Measurements from ENCODE around the gene RAMAC.
"Not testable (repeated sequence)": the region's sequence is repeated elsewhere in the genome, so short reads cannot be mapped to it uniquely, and the experiment has no call there.

The RAMAC gene

GRCh38 chr15:83015361-83015760 is 29.4 kb downstream of the RAMAC start:
- DNase-seq: no peak

- peak; percentile 78 for DNase-seq
These were observed 30.9 kb downstream of the RAMAC start for GRCh38 chr15:83016906-83017305.

- peak; percentile 16 for DNase-seq
These were observed 32.4 kb downstream of the RAMAC start for GRCh38 chr15:83018436-83018835.

- no peak for DNase-seq
These were observed 44.0 kb downstream of the RAMAC start for GRCh38 chr15:83030021-83030420.

GRCh38 chr15:83031234-83031633 is 45.2 kb downstream of the RAMAC start:
- DNase-seq: not testable (repeated sequence)

- DNase-seq: no peak
These were observed 50.2 kb downstream of the RAMAC start for GRCh38 chr15:83036253-83036652.

- no peak for DNase-seq
These were observed 53.2 kb downstream of the RAMAC start for GRCh38 chr15:83039206-83039605.
